ENCODE measurements around the gene NDOR1. TPM values are rescaled to one million over a fixed set of nuclear protein-coding genes. Genes with fewer than 3 reads are reported as not detected.
A peak's percentile ranks its signal among the peaks of the same experiment; 100 is the strongest.

NDOR1 gene
- total RNA-seq, 4 donors from 2014 or later: 14.3 to 47.5 (median 22.0) TPM

GRCh38 chr9:137220317-137221094, 15.0 kb downstream of the NDOR1 start:
- Histone ChIP-seq H3K36me3 (no peaks in the 10 kb centered on the region), H3K27me3 (no peaks in the 10 kb centered on the region), H3K9me3 (no peaks in the 10 kb centered on the region), H3K27ac (no peak overlapping the region), H3K4me1 (peaks cover 13 to 47% (median 43%) of the 10 kb centered on the region in 4 donors), H3K4me3 (no peak overlapping the region)
- no peak for DNase-seq
- intact Hi-C loops (cut with DNase I; ENCODE audit: low total_unique reads): no loop called here
- WGBS, 2 donors (ENCODE audit: low coverage in 1 of 2): 93 to 94% methylated on average over 6 to 43 of the region's 52 CpGs
- in situ Hi-C loops (cut with MboI; ENCODE audit: low pct_ligation_motif_present in 1 of 4, low pct_unique_long_range_greater_than_20kb in 1 of 4, low sequenced_read_pairs in 3 of 4): loop anchor here in 2 of 4 donors (10.0 to 25.0 kb wide), 2 partner anchors 96 to 108 kb away; partner anchors contain the start of gene DPP7 (in 1 of the 2)
- TF ChIP-seq EP300 (IDR thresholded peaks at IDR 0.05; ENCODE audit: low read depth): no peak
- TF ChIP-seq, protein P1, sequence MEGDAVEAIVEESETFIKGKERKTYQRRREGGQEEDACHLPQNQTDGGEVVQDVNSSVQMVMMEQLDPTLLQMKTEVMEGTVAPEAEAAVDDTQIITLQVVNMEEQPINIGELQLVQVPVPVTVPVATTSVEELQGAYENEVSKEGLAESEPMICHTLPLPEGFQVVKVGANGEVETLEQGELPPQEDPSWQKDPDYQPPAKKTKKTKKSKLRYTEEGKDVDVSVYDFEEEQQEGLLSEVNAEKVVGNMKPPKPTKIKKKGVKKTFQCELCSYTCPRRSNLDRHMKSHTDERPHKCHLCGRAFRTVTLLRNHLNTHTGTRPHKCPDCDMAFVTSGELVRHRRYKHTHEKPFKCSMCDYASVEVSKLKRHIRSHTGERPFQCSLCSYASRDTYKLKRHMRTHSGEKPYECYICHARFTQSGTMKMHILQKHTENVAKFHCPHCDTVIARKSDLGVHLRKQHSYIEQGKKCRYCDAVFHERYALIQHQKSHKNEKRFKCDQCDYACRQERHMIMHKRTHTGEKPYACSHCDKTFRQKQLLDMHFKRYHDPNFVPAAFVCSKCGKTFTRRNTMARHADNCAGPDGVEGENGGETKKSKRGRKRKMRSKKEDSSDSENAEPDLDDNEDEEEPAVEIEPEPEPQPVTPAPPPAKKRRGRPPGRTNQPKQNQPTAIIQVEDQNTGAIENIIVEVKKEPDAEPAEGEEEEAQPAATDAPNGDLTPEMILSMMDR (IDR thresholded peaks at IDR 0.05): no peak
- no peak for TF ChIP-seq POLR2A (IDR thresholded peaks at IDR 0.05)
- TF ChIP-seq POLR2AphosphoS5 (IDR thresholded peaks at IDR 0.05): no peak

GRCh38 chr9:137221095-137221505, 15.6 kb downstream of the NDOR1 start:
- TF ChIP-seq, protein P1 (IDR thresholded peaks at IDR 0.05): no peak
- no peak for TF ChIP-seq POLR2AphosphoS5 (IDR thresholded peaks at IDR 0.05)
- TF ChIP-seq POLR2A (IDR thresholded peaks at IDR 0.05): no peak
- TF ChIP-seq EP300 (IDR thresholded peaks at IDR 0.05; ENCODE audit: low read depth): no peak
- peaks cover 13 to 47% (median 43%) of the 10 kb centered on the region in 4 donors for H3K4me1 ChIP-seq
- 43% methylated on average over 1 of the region's 14 CpGs; no CpG with 5 or more reads in 1 of the 2 donors for WGBS, 2 donors (ENCODE audit: low coverage in 1 of 2)
- H3K27ac ChIP-seq: no peak overlapping the region
- peak overlapping the region in 1 of 4 donors; percentile 48 for H3K4me3 ChIP-seq
- no peaks in the 10 kb centered on the region for H3K27me3 ChIP-seq
- in situ Hi-C loops (cut with MboI; ENCODE audit: low pct_ligation_motif_present in 1 of 4, low pct_unique_long_range_greater_than_20kb in 1 of 4, low sequenced_read_pairs in 3 of 4) (loop anchor here in 2 of 4 donors (10.0 to 25.0 kb wide), 2 partner anchors 96 to 109 kb away; partner anchors contain the start of gene DPP7 (in 1 of the 2)), intact Hi-C loops (cut with DNase I; ENCODE audit: low total_unique reads) (no loop called here)
- no peaks in the 10 kb centered on the region for H3K36me3 ChIP-seq
- no peak for DNase-seq
- no peaks in the 10 kb centered on the region for H3K9me3 ChIP-seq

- 18% methylated on average over 7 of the region's 61 CpGs; no CpG with 5 or more reads in 1 of the 2 donors for WGBS, 2 donors (ENCODE audit: low coverage in 1 of 2)
- Histone ChIP-seq H3K27ac (peak overlapping the region in 3 of 4 donors; percentile 14 to 27 (median 20)), H3K27me3 (no peaks in the 10 kb centered on the region), H3K4me3 (peak overlapping the region; percentile 26 to 64 (median 40)), H3K9me3 (no peaks in the 10 kb centered on the region), H3K4me1 (peaks cover 13 to 50% (median 43%) of the 10 kb centered on the region in 4 donors), H3K36me3 (no peaks in the 10 kb centered on the region)
- in situ Hi-C loops (cut with MboI; ENCODE audit: low pct_ligation_motif_present in 1 of 4, low pct_unique_long_range_greater_than_20kb in 1 of 4, low sequenced_read_pairs in 3 of 4): loop anchor here in 2 of 4 donors (10.0 to 25.0 kb wide), 2 partner anchors 97 to 109 kb away; partner anchors contain the start of gene DPP7 (in 1 of the 2)
- TF ChIP-seq POLR2AphosphoS5 (IDR thresholded peaks at IDR 0.05): no peak
- no peak for TF ChIP-seq POLR2A (IDR thresholded peaks at IDR 0.05)
- no peak for TF ChIP-seq EP300 (IDR thresholded peaks at IDR 0.05; ENCODE audit: low read depth)
- TF ChIP-seq, protein P1 (IDR thresholded peaks at IDR 0.05): no peak
- intact Hi-C loops (cut with DNase I; ENCODE audit: low total_unique reads): no loop called here
- DNase-seq: no peak
These were observed 16.1 kb downstream of the NDOR1 start for GRCh38 chr9:137221506-137222111.

Data from transverse colon (tissue), 4 donors.